Occipital lobe (tissue), 2 donors: ENCODE results near the gene SBK1. TPM values are rescaled to one million over a fixed set of nuclear protein-coding genes. Genes with fewer than 3 reads are reported as not detected.

Experiments used
- DNase-seq: peaks from one replicate; lab custom pipeline; 2025; lab: John Stamatoyannopoulos, UW
- total RNA-seq: library from RNA; depleted of rRNA; stranded (reverse); fragments of >200 nt; gene quantifications from one replicate; pipeline ENCODE4 v1.2.3, GENCODE V29; 2014

The SBK1 gene
- total RNA-seq, 1 donor from 2014 or later = 19.5 TPM

- DNase-seq = no peak
These were observed 10.3 kb upstream of the SBK1 start for GRCh38 chr16:28282045-28282444.

GRCh38 chr16:28283173-28283572 is 9.2 kb upstream of the SBK1 start:
- no peak for DNase-seq

- no peak for DNase-seq
These were observed 8.3 kb upstream of the SBK1 start for GRCh38 chr16:28283798-28284577.

GRCh38 chr16:28285649-28286048 is 6.7 kb upstream of the SBK1 start:
- DNase-seq = no peak

GRCh38 chr16:28288114-28288513 is 4.2 kb upstream of the SBK1 start:
- no peak for DNase-seq

- no peak for DNase-seq
These were observed 3.3 kb upstream of the SBK1 start for GRCh38 chr16:28289048-28289447.

GRCh38 chr16:28289939-28290858 is 2.1 kb upstream of the SBK1 start:
- no peak for DNase-seq

GRCh38 chr16:28290859-28291254 is 1.5 kb upstream of the SBK1 start:
- no peak for DNase-seq

GRCh38 chr16:28292731-28293600 is 641 bp downstream of the SBK1 start:
- no peak for DNase-seq

- DNase-seq = no peak
These were observed 1.3 kb downstream of the SBK1 start for GRCh38 chr16:28293601-28293960.

- no peak for DNase-seq
These were observed 1.9 kb downstream of the SBK1 start for GRCh38 chr16:28294201-28294600.

GRCh38 chr16:28295276-28295675 is 3.0 kb downstream of the SBK1 start:
- no peak for DNase-seq

GRCh38 chr16:28297308-28297707 is 5.0 kb downstream of the SBK1 start:
- no peak for DNase-seq

- no peak for DNase-seq
These were observed 5.6 kb downstream of the SBK1 start for GRCh38 chr16:28297784-28298510.

GRCh38 chr16:28298511-28298878 is 6.2 kb downstream of the SBK1 start:
- no peak for DNase-seq

- DNase-seq = no peak
These were observed 8.0 kb downstream of the SBK1 start for GRCh38 chr16:28300327-28300726.

- DNase-seq = no peak
These were observed 8.8 kb downstream of the SBK1 start for GRCh38 chr16:28301154-28301553.

GRCh38 chr16:28301620-28302019 is 9.3 kb downstream of the SBK1 start:
- no peak for DNase-seq

GRCh38 chr16:28303132-28303531 is 10.8 kb downstream of the SBK1 start:
- no peak for DNase-seq

- no peak for DNase-seq
These were observed 11.9 kb downstream of the SBK1 start for GRCh38 chr16:28304214-28304613.

GRCh38 chr16:28307936-28308335 is 15.6 kb downstream of the SBK1 start:
- no peak for DNase-seq
